Duodenal mucosa (tissue), 2 donors: ENCODE measurements around the gene FUT7.

Experiments
- H3K27ac ChIP-seq: one replicate; pipeline ENCODE4 v1.7.0; 2013; ENCODE audit warnings: low read depth, low read length
- H3K27me3 ChIP-seq, 2 donors: one replicate each; pipeline ENCODE4 v1.7.0; 2013; ENCODE audit warnings: low read length in 2 of 2, control low read depth in 1 of 2; ENCODE audit not compliant: insufficient read depth in 2 of 2, control insufficient read depth in 1 of 2
- H3K36me3 ChIP-seq, 2 donors: one replicate each; pipeline ENCODE4 v1.7.0; 2013; ENCODE audit warnings: low read length in 2 of 2, control low read depth in 1 of 2; ENCODE audit not compliant: insufficient read depth in 2 of 2, control insufficient read depth in 1 of 2
- H3K4me1 ChIP-seq, 2 donors: one replicate each; pipeline ENCODE4 v1.7.0; 2013; ENCODE audit warnings: low read length in 2 of 2, control low read depth in 1 of 2; ENCODE audit not compliant: insufficient read depth in 2 of 2, control insufficient read depth in 1 of 2
- H3K4me3 ChIP-seq, 2 donors: one replicate each; pipeline ENCODE4 v1.7.0; 2013; ENCODE audit warnings: low read length in 2 of 2, low read depth in 1 of 2
- H3K9ac ChIP-seq, 2 donors: one replicate each; pipeline ENCODE4 v1.7.0; 2013; ENCODE audit warnings: low read length in 2 of 2, low read depth in 1 of 2
- H3K9me3 ChIP-seq, 2 donors: one replicate each; pipeline ENCODE4 v1.7.0; 2013; ENCODE audit warnings: low read length in 2 of 2, control low read depth in 1 of 2; ENCODE audit not compliant: control insufficient read depth in 1 of 2

The FUT7 gene

DNA sequence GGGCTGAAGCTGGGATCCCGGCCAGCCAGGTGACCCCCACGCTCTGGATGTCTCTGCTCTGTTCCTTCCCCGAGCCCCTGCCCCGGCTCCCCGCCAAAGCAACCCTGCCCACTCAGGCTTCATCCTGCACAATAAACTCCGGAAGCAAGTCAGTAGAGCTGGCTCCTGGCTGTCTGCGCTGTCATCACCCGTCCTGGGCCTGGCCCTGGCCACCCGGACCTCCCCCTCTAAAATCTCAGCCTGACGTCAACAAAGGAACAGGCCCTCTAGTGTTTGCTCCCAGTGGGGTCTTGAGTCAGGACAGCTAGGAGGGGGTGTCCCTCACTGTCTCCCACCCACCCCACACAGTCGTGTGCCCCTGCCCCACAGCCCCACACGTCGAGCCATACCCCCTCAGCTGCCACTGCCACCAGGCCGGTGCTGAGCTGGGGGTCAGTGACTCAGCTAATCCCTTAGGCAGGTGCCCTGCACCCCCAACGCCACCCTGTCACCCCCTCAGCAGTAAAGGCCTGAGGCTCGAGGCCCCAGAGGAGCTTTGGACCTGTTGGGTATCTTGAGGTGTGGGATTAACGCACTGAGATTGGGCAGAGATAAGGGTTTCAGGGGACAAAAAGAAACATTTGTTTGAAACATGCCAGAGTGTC lies 50.2 kb downstream of the FUT7 start:
- Histone ChIP-seq H3K27ac (no peak overlapping the region), H3K27me3 (peaks cover 18 to 29% of the 10 kb centered on the region in 2 donors)

DNA sequence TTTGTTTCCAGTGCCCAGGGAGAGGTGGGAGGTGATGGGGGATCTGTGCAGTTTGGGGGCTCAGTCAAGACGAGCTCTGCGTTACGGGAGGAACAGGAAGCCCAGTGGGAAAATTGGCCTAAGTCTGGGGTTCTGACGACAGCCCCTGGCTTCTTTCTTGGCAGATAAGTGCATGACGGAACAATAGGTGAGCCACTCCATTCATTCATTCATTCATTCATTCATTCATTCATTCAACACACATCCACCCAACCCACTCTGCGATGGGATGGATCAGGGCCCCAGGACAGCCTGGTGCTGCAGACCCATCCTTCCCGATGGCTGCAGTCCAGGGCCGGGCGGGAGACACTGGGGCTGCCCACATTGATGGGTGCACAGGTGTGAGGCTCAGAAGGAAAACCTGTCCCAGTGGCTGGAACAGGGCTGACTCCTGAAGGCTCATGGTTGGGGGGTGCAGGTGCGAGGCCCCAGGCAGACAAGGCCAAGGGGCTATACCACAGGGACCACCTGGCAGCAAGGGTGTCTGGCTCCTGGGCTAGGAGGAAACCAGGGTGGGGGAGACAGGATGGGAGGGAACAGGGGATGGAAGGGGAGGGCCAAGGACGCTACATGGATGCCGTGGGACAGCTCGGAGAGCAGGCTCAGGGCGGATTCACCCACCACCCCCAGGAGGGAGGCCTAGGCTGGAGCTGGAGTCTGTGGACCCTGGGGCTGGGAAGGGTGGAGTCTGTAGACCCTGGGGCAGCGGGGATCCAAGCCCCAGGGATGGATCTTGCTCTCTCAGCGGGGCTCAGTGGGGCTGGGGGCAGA lies 51.0 kb downstream of the FUT7 start:
- H3K36me3 ChIP-seq, result no peaks in the 10 kb centered on the region
- H3K4me3 ChIP-seq, result no peak overlapping the region
- H3K27me3 ChIP-seq, result peaks cover 18 to 31% of the 10 kb centered on the region in 2 donors
- H3K9ac ChIP-seq, result no peak overlapping the region
- no peak overlapping the region for H3K27ac ChIP-seq
- no peaks in the 10 kb centered on the region for H3K9me3 ChIP-seq
- H3K4me1 ChIP-seq, result peaks cover 0 to 11% of the 10 kb centered on the region in 2 donors

More for the DNA sequence above, 50.2 kb downstream of the FUT7 start:
- Histone ChIP-seq H3K4me1 (peaks cover 0 to 9% of the 10 kb centered on the region in 2 donors), H3K9ac (no peak overlapping the region), H3K9me3 (no peaks in the 10 kb centered on the region), H3K36me3 (no peaks in the 10 kb centered on the region), H3K4me3 (no peak overlapping the region)
